Ishikawa (cell line): Measurements from ENCODE around the gene KYAT1.

Experiments
- YY1 ChIP-seq: IDR thresholded peaks from 2 replicates; pipeline ENCODE4 v1.6.1; 2012; ENCODE audit warnings: low read depth
- TF ChIP-seq, protein P1 (sequence below): IDR thresholded peaks from 2 replicates; pipeline ENCODE4 v1.6.1; 2012

DNA sequence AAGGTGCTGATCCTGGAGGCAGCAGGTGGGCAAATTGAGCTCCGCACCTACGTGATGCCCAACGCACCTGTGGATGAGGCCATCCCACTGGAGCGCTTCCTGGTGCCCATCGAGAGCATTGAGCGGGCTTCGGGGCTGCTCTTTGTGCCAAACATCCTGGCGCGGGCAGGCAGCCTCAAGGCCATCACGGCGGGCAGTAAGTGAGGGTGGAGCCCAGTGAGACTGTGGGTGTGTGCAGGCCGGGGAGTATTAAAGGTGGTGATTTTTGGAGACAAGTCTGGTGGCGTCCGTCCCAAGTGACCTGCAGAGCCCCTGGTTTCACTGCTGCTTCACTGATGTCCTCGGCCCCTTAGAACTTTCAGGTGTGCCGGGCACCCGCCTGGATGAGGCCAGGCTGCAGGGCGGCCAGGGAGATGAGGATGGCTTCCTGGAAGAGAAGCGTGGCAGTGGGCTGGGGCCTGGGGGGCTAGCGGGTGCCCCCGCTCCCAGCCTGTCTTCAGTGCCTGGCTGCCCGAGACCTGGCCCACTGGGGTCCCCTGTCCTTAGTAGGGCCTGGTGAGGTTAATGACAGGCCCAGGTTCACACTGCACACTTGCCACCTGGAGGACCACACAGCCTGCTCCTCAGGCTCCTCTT, 59.2 kb downstream of the KYAT1 start:
- TF ChIP-seq, protein P1, sequence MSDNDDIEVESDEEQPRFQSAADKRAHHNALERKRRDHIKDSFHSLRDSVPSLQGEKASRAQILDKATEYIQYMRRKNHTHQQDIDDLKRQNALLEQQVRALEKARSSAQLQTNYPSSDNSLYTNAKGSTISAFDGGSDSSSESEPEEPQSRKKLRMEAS = no peak
- TF ChIP-seq YY1 = no peak
